ENCODE data around the gene GPATCH2L.

The GPATCH2L gene

DNA sequence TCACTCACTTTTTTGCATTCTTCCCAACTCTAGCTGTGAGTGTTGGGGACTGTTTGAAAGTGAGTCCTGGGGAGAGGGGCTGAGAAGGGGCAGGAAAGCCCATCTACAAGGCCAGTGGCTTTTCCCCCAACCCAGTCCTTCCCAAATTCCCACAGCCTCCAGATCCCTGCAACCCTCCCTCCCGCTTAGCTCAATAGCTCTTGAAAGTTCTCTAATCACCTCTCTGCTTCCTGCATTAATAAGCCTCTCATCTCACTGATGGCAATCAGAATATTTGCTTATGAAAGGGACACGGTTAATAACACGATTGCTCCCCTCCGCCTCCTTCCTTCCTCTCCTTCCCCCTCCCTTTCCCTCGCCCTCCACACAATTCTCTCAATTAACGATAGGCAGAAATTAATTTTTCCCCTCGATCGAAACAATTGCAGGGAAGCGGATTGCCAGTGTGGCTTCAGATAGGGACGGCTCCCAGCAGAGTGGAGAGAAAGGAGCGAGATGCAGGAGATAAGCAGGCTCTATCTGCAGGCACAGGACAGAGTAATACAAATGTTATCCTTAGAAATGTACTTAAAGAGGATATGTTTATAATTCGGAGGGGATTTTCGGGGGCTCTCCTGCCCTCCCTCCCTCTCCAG is 15.1 kb upstream of the GPATCH2L start:
- no peak for DNase-seq (ENCODE audit: low spot score)

DNA sequence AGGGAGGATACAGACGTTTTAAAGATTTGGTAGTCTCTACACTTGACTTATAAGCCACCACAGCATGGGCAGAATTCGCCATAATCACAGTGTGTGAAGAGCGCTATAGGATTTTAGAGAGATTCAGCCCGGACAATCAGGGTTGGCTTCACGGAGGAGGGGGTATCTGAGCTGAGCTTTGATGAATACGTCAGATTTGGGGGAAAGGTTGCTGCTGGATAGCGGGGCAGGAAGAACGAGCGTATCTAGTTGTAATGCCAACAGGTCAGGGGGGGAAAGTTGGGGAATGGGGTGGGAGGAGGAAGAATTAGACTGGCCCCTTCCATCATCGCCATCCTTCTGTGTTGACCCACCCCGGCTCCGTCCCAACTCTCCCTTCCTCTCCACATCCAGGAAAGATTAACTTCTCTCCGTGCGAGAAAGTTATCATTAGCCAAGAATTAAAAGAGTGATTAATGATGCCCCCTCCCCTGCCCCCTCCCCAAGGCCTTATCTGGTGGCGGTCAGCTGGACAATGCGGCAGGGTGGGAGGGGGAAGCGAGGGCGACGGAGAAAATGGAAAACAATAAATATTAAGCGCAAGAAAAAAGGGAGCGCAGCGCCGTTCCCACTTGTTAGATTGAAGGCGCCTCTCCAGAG is 13.5 kb upstream of the GPATCH2L start:
- DNase-seq (ENCODE audit: low spot score), result peak; percentile 31

DNA sequence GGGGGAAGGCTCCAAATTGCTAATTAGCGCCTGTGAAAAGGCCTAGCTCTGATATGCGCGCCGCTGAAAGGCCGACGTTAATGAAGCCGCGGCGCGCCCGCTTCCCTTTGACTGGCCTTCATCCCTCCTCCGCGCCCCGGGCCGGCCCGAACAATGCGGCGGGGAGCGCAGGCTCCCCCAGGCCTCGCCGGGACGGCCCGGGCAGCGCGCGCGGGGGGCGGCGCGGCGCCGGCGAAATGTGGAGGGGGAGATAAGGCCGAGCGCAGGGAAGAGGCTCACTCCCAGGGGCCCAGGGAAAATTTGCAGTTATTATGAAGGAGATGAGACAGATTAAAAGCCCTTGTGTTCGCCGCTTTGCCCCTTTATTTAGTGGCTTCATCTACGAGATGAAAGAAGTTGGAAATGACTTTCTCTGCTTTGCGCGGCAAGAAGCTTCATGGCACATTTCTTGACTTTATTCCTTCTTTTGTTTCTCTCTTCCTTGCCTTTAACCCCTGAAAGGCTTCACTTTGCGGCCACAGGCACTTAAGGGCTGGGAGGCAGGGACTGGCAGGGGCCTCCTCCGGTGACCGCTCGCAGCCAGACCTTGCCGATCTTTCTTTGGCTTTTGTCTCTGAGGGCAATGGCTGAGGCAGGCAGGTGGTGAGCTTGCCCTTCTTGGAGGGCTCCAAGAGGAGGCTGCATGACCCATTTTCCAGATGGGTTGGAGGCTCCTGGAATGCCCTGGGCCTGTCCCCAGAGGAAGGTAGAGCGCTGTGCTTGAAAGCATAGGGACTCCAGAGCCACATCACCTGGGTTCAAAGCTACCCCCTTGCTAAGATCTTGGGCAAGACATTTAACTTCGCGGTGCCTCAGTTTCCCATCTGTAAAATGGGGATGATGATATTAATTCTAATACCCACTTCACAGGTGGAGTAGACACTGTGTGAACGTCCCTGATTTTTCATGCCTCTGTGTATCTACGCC is 12.7 kb upstream of the GPATCH2L start:
- peak; percentile 73 for DNase-seq (ENCODE audit: low spot score)

DNA sequence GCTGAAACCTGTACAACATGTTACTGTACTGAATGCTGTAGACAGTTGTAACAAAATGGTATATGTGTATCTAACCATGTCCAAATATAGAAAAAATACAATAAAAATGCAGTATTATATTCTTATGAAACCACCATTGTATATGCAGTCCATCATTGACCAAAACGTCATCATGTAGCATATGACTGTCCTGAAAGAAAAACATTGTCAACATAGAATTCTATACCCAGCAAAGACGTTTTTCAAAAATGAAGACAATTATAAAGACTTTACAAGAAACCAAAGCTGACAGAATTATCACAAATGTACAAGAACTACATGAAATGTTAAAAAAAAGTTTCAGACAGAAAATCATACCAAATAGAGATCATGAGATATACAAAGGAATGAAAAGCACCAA is 8.1 kb upstream of the GPATCH2L start:
- DNase-seq (ENCODE audit: low spot score), result no peak

DNA sequence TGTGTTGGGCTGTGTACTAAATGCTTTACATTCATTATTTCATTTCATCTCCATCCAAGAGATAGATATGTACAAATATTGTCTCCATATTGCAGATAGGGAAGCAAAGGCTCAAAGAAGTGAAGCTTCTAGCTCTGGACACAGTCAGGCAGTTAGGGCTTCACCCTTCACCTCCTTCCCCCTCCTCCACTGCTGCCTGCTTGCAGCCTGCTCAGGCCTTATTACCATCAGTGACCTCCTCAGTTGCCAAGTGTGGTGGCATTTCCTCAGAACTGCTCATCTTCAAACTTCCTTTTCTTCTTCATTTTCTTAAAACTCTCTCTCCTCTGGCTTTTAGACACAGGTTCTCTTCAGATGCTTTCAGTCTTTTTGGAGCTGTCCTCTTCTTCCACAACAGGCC is 4.7 kb upstream of the GPATCH2L start:
- no peak for DNase-seq (ENCODE audit: low spot score)

DNA sequence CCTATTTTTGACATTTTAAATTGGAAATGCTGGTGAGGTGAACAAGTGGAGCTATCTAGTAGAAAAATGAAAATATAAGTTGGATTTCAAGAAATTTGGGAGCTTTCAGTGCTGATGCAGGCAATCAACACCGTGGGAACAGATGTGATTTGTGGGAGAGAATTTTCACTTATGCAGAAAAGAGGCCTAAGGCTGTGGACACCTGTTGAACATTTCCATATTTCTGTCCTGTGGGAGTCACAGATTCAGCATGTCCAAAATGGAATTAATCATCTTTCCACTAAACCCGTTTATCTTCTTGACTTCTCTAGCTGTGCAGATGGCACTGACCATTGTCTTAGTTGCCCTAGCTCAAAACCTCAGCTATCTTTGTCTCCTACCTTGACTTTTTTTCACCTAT is 2.5 kb upstream of the GPATCH2L start:
- no peak for DNase-seq (ENCODE audit: low spot score)

DNA sequence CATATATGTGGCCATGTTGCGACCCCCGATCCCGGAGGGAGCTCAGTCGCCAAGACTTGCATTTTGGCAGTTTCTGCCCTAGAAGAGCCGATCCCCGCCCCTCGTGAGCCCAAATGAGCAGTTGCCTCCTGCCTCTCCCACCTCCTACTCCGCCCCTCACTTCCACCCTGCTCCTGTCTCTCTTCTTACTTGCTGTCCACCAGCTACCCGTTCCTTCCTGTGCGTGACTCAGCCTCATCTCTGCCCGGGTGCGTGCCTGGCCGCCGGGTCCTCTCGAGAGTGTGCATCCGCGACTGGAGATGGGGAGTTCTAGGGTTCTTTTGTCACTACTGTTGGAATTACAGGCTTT is 585 bp downstream of the GPATCH2L start:
- peak; percentile 64 for DNase-seq (ENCODE audit: low spot score)

DNA sequence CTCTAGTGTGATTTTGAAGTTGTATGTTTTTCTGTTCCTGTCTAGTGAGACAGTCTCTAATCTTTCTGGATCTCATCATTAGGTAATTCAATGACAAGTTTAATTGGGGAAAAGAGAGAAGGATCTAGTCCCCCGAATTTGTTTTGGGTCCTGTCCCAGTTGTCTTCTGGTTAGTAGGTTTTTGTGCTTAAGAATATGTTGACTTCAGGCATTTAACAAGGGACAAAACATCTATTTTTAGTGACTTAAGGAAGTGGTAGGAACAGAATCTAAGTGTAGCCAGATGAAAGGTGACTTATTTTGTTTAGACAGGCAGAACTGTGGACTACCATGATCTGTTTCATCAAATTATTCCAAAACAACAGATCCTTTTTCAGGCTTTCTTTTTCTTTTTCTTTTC is 2.2 kb downstream of the GPATCH2L start:
- DNase-seq (ENCODE audit: low spot score), result no peak

DNA sequence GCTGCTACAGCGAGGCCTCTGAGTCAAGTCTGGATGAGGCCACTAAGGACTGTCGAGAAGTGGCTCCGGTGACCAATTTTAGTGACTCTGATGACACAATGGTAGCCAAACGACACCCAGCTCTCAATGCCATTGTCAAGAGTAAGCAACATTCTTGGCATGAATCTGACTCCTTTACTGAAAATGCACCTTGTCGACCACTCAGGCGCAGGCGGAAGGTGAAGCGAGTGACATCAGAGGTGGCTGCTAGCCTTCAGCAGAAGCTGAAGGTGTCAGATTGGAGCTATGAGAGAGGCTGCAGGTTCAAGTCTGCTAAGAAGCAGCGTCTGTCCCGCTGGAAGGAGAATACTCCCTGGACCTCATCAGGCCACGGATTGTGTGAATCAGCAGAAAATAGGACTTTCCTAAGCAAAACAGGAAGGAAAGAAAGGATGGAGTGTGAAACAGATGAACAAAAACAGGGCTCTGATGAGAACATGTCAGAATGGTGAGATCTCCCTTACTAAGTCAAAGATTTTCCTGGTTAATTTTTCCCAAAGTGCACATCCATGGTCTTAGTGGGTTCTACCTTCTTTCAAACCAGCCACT is 2.9 kb downstream of the GPATCH2L start:
- no peak for DNase-seq (ENCODE audit: low spot score)

DNA sequence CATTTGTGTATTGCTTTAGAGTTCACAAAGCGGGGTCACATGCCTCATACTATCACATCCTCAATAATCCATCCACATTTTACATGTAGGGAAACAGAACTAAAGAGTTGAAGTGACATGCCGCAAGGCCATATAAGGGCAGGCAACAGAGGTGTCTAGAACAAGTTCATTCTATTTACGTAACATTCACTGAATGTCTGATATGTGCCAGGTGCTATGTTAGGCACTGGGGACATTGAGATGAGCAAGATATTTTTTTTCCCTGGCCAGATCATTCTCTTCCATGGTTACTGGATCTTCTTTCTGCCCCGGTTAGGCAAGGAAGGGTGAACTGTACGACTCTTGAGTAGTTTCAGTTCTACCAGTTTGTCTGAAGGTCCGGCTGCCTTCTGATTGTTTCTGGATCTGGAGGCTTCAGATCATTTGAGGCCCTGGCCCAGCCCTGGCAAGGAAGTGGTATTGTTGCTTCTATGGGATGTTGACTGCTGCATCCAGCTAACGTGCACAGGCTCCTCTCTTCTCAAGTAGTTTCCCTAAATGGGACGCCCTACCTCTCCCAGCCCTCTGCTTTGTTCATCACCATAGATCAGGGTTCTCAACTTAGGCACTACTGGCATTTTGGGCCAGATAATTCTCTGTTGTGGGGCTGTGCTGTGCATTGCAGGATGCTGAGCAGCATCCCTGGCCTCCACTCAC is 12.1 kb downstream of the GPATCH2L start:
- no peak for DNase-seq (ENCODE audit: low spot score)

DNA sequence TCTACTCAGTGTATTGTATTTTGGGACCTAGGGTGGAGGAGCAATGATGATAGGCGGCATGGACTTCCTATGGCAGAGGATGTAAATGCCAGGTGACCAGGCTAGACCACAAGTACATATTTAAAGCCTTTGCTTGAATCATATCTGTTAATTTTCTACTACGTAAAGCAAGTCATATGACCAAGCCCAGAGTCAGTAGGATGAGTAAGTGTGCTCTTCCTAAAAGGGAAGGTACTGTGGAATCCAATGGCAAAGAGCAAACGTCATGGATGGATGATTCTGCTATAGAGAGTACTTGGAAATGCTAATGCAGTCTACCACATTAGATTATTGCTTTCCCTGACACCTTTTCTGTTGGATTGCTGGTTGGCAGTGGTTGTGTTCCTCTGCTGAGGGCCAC is 16.8 kb downstream of the GPATCH2L start:
- DNase-seq (ENCODE audit: low spot score), result no peak

DNA sequence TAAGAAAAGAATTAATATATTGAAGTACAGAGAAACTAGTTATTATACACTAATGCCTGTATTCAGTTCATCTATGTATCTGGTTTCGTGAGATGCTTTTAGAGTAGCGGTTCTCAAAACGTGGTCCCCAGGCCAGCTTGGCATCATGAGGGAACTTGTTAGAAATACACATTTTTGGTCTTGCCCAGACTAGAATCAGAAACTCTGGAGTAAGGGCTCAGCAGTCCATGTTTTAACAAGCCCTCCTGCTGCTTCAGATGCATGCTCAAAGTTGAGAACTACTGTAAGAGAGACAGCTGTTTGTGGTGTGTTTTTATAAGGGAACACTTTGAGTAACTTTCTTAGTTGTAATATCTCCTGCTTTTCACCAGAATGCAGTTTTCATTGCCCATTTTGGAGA is 18.1 kb downstream of the GPATCH2L start:
- no peak for DNase-seq (ENCODE audit: low spot score)

DNA sequence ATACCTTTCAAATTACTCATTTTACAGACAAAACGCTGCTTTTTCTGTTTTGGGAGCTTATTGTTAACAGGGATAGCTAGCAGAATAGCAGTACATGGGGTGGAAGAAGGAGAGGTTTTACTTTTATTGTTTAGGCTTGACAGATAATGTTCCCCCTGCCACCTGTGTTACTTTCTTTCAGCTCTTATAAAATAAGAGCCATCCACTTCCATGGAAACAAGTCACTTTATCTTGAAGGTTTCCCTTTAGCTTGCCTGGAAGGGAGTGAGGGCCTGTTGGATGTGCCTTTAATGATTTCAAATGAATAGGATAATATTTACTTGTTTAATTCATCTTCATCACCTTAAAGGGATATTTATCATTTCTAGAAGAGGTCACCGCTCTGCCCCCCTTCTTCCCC is 23.3 kb downstream of the GPATCH2L start:
- no peak for DNase-seq (ENCODE audit: low spot score)

DNA sequence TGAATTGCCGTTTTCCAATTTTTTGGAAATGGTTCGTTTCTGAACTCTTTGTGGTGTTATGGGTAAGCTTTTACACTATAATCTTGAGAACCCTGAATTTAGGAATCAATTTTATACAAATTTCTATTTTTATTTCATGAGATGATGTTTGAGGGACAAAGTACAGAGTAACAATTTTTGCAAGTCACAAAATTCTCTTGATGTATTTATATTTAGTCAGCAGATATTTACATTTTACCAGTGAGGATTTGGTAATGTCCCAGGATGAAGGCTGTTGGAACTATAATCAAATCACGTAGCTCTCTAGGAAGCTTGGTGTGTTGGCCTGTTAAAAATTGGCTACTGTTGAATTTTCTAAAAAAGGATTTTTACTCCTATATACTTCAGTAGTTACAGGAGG is 24.2 kb downstream of the GPATCH2L start:
- no peak for DNase-seq (ENCODE audit: low spot score)

DNA sequence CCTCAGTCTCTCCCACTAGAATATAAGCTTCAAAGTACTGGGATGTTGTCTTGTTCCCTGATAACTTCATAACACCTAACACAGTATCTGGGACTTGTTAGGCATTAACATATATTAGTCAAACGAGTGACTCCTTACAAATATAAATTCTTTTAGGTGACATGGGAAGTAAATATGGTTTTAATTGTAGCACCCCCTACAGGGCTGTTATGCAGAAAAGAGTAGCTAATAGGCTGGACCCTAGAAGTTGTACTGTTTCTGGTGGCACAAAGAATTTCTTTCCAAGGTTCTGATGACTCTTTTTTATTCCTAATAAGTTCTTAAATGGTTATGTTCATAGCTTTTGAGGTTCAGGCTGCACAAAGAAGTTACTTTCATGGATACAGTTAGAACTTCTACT is 29.8 kb downstream of the GPATCH2L start:
- no peak for DNase-seq (ENCODE audit: low spot score)

DNA sequence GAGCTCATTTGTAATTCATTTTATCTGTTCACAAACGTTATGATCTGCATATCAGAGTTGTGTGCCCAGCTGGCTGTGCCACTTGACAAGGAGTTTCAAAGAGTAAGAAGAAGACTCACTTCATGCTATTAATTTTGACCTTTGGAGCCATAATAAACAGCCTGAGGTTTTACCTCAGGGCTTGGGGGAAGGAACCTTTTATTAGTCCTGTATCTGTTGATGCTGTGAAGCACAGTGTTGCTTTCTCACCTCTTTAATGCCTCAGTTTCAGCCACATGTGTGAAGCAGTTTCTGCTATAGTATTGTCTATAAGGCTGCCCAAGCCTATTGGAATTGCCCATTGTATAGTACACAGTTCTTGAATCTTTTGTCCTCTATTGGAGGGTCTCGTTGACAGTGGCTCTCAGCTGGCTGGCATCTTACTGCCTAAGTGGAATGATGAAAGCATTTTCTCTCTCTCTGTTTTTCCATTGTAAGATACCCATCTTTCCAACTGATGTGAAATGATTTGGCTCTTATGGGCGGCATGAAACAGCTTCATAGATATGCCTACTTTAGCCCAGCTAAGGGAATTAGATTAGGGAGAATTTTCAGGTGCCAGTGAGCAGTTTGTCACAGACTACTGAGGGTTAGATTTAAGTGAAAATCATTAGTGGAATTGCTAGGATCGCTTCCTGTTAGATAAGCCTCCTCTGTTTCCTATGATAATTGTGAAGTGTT is 34.7 kb downstream of the GPATCH2L start:
- no peak for DNase-seq (ENCODE audit: low spot score)

DNA sequence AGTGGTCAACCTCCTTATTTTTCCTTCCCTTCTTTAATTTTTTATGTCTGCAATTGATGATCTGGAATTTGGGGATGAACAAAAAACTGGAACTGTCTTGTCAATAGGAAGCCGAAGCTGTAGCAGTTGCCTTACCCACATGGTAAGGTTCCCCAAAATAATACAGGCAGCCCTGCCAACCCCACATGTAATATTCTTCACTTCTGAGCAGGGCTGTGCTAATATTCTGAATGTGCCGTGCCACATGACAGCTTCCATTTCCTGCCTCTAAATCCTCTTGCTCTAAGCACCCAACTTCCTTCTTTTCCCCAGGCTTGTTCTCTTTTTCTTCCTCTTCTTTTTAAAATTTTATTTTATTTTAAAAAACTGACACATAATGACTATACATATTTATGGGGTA is 39.6 kb downstream of the GPATCH2L start:
- DNase-seq (ENCODE audit: low spot score), result no peak

DNA sequence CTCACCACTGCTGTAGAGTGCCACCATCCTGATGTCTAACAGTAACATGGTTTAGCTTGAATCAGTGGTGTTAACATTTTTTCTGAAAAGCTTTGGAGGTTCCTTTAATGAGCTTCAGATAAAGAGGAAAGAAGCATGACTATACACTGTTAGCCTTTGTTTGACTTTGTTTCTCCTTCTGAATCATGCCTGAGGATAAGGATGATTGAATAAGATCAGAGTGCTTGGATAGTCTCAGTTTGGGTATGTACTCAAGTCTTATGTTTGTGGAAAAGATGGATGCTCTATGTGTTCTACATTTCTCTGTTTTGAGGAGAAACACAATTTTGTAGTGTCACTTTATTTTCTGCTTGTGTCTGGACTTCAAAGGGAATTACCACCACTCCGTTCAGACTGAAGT is 42.0 kb downstream of the GPATCH2L start:
- no peak for DNase-seq (ENCODE audit: low spot score)

DNA sequence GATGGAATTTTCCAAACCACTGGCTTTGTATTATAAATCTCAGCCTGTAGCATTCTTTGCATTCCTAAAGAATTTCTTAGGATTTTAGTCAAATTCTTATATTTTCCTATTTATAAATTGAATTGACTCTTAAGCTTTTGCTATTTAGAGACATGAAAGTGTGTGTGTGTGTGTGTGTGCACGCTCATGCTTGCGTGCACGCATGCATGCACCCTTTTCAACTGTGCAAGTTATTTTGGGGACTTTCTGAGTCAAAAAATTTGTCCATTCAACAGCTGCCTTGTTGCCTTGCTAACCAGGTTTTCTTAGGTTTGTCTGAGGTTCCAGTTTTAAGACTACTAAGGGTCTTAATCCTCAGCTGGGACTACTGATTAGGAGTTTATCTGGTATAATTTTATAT is 42.6 kb downstream of the GPATCH2L start:
- DNase-seq (ENCODE audit: low spot score), result no peak

DNA sequence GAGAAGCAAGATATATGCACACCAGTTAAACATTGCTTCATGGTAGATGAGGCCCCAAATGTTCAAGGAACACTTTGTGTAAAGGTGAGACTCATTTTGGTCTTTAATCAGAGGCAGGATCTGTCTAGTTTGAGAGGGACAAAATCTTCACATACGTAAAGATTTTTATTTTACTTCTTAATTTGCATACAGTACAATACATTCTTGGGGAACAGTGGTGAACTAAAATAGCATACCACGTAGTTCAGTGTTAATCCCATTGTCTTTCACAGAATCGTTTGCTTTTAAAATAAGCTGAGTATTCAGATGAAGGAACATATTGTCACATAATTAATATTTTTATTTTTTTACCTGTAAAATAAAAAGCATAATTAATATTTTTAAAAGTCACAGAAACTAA is 43.3 kb downstream of the GPATCH2L start:
- DNase-seq (ENCODE audit: low spot score), result no peak

DNA sequence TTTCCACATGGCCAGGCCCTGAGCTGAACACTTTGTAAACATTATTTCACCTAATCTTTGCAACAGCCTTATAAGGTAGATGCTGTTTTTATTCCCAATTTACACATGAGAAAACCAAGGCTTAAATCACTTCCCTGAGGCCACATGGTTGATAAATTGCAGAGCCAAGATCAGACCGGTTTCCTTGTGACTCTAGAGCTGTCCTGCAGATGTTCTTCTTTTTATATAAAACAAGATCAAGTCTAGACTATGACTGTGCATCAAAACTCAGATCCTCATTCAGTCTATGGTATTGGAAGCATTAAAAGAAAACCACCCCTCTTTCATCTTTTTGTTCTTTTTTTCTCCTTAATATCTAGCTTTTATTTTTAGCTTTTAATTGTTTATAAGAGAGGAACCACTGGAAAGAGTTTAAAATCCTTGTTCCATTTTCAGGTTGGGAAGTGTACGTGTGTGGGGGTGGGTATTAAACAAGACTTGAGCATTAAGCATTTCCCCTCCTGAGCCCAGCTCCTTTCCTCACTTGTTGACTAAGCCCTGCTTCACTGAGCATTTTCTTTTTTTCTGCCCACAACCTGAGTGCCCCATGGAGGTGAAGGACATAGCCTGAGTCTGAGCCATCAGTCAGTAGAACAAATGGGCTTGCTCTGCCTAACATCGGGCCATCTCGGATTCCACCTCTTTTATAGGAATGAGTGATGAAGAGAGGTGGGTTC is 45.4 kb downstream of the GPATCH2L start:
- no peak for DNase-seq (ENCODE audit: low spot score)
